Kidney tubule cell (primary cell): ENCODE results near the gene LIPE.

ENCODE experiments used
- DNase-seq: peaks from one replicate; pipeline ENCODE4 v3.0.0-alpha.2; 2018; ENCODE audit warnings: low spot score

LIPE gene

GRCh38 chr19:42443944-42444398, 16.8 kb upstream of the LIPE start:
- DNase-seq: no peak

GRCh38 chr19:42442833-42443232, 15.6 kb upstream of the LIPE start, which contains the start of gene CXCL17:
Gene CXCL17 (minus strand): TSS chr19:42442946. CDS start chr19:42442832, 114 bp downstream.
- DNase-seq: no peak

- no peak for DNase-seq
Observed at GRCh38 chr19:42441049-42441445, 13.9 kb upstream of the LIPE start.

- peak; percentile 71 for DNase-seq
Observed at GRCh38 chr19:42440357-42441048, 13.3 kb upstream of the LIPE start.

DNA sequence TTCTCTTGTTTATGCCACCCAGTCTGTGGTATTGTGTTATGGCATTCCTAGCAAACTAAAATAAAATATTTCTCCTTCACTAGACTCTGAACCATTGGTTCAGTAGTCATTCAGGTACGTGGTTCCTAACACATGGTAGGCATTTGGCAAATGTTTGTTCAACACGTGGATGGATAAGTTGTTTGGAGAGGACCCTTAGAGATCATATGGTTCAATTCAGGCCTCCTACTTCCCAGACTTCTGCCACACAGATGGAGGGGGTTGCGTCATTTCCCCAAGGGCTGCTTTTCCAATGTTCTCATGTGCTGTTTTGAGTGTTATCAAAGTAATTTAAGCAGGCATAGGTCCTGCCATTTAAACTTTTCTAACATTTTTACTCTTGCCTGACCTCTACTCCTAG, 8.8 kb upstream of the LIPE start:
- DNase-seq: no peak

GRCh38 chr19:42435316-42435715, 8.1 kb upstream of the LIPE start:
- no peak for DNase-seq

DNA sequence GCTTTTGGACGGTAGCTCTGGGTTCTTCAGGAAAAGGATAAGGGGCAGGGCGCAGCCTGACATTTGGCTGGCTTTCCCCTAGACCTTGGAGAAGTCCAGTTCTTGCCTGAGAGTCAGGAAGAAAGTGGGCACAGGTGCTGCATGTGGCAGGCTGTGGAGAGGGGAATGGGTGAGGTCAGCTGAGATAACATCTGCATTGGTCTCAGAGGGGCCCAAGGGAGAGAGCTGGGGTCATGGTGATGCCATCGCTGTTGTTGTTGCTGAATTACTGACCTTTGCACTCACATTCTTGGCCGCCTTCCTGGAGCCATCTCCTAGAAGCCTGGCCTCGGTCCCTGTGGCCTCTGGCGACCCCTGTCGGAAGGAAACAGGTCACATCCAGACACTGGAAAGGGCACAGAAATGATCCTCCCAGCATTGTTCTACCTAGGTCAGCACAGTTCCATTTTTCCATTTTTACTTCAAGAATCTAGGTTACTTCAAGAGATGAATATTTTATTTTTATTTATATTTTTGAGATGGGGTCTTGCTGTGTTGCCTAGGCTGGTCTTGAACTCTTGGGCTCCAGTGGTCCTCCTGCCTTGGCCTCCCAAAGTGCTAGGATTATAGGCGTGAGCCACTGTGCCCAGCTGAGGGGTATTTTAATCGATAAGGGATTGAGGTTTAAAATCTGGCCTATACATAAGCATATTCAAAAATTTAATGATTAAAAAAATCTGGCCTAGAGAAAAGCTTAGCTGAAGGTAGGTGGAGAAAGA, 6.5 kb upstream of the LIPE start:
- peak; percentile 66 for DNase-seq

GRCh38 chr19:42431486-42431885, 4.3 kb upstream of the LIPE start:
- DNase-seq: no peak

DNA sequence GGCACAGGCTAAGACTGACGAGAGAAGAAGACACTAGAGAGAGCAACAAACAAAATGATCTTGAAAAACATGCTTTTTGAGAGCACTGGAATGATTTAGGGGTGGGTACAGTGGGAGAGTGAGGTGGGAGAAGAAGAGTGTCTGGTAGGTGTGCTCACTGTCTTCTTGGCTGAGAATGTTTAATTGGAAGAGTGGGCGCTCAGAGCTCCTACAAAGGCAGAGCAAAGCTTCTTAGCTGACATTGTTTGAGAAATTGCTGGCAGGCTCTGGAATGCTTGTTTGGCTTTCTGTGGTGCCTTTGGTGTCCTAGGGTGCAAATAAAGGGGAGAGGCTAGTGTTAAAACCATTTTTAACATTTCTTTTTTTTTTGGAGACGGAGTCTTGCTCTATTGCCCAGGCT, 1.5 kb upstream of the LIPE start:
- DNase-seq: no peak

DNA sequence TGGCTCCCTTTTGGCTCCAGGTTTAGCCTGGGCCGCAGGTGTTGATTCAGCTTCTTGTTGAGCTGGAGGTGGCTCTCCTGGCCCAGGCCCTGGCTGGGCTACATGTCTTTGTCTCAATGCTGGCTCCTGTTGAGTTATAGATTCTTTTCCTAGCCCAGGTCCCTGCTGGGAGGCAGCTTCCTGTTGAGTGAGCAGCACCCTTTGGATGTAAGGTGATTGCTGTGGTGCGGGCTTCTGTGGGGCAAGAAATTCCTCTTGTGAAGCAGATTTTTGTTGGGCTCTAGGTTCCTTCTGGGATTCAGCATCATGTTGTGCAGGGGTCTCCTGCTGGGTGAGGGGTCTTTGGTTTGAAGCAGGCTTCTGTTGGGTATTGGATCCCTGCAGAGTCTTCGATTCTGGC, 545 bp downstream of the LIPE start:
- no peak for DNase-seq

- DNase-seq: no peak
Observed at GRCh38 chr19:42424712-42425131, 2.5 kb downstream of the LIPE start.

DNA sequence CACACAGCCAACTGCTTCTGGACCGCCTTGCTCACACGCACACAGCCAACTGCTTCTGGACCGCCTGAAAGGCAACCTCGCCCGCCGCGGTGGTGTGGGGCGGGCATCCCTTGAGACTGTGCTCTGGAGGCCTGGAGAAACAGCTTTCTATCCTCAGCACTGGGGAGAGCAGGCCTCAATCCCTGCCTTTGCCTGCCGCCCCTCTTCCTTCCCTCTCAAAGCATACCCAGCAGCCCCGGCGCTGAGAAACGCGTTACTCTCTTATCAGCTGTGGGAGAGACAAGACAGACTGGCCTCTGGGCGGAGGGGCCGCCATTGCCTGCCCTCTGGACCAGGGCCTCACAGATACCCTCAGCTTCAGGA, 2.9 kb downstream of the LIPE start:
- DNase-seq: no peak

GRCh38 chr19:42423462-42424344, 3.5 kb downstream of the LIPE start:
- DNase-seq: peak; percentile 90

GRCh38 chr19:42422901-42423461, 4.2 kb downstream of the LIPE start:
- DNase-seq: peak; percentile 50

DNA sequence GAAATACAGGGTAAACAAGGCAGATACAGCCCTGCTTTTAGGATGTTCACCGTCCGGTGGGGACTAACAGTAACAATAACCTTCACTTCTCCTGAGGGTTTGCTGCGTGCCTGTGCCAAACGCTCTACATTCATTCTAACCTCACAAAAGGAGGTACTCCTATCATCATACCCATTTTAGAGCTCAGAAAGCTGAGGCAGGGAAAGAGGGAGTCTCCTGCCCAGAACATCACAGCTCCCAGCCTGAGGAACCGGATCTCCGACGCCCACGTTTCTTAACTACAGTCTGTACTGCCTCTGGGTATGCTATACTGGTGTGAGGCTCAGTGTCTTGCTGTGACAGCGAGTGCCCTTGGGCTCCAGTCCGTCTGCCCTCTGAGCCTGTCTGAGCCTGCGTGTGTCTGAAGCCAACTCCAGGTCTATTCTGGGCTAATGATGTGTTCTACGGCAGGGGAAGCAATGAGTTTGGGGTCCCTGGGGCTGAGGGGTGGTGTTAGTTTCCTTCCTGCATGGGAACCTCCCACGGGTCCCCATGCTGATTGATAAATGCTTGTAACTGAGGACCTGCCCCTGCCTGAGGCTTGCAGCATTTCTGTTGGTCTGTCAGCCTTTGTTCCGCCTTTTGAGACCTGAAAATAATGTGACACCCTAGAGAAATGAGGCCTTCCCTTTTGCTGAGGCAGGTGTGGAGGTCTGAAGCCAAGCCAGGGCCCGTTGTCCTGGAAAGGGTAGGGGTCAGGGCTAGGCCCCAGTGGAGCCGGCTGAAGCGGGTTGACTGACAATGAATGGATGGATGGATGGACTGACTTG, 4.9 kb downstream of the LIPE start:
- DNase-seq: no peak

GRCh38 chr19:42421591-42422031, 5.6 kb downstream of the LIPE start:
- DNase-seq: peak; percentile 25

- no peak for DNase-seq
Observed at GRCh38 chr19:42421101-42421500, 6.1 kb downstream of the LIPE start.

- peak; percentile 59 for DNase-seq
Observed at GRCh38 chr19:42420055-42420544, 7.1 kb downstream of the LIPE start.

DNA sequence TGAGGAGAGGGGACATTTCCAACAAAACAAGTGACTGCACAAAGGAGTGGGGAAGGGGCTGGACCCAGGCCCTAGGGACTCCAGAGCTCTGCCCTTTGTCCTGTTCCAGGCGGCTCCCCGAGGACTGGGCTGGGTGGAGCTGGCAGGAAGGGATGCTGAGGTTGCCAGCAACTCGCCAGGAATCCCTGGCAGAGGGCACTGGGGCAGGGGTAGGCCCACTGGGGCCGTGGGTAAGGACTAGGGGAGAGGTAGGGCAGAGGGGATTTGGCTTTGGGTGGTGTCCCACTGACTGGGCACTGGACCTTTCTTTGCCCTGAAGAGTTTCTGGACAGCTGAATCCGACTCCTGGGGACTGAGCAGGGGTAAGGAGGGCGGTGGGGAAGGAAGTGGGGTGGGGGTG, 7.9 kb downstream of the LIPE start:
- no peak for DNase-seq

GRCh38 chr19:42412661-42413076, 14.5 kb downstream of the LIPE start:
- DNase-seq: no peak

DNA sequence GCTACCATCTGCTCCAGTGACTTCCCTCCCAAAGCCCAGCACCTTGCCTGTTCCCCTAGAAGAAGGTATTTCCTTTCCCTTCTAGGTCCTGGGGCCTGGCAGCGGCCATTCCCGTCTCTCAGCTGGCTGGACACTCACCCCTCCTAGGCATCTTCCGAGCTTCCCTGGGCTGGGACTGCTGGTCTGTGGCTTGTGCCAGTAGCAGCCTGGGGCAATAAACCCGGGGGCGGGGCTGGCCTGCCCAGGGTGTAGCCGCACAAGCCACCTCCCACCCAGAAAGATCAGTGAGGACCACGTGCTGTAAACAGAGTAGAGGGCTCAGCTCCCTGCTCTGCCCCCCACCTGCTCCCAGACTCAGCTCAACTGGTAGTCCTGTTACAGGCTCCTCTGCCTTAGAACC, 15.0 kb downstream of the LIPE start:
- peak; percentile 10 for DNase-seq
